ENCODE measurements around the gene LHFPL2. TPM values are rescaled to one million over a fixed set of nuclear protein-coding genes. Genes with fewer than 3 reads are reported as not detected.
"Not testable (repeated sequence)": the region's sequence is repeated elsewhere in the genome, so short reads cannot be mapped to it uniquely, and the experiment has no call there.

Gene LHFPL2
- total RNA-seq, 2 experiments from 2014 or later: not detected

DNA sequence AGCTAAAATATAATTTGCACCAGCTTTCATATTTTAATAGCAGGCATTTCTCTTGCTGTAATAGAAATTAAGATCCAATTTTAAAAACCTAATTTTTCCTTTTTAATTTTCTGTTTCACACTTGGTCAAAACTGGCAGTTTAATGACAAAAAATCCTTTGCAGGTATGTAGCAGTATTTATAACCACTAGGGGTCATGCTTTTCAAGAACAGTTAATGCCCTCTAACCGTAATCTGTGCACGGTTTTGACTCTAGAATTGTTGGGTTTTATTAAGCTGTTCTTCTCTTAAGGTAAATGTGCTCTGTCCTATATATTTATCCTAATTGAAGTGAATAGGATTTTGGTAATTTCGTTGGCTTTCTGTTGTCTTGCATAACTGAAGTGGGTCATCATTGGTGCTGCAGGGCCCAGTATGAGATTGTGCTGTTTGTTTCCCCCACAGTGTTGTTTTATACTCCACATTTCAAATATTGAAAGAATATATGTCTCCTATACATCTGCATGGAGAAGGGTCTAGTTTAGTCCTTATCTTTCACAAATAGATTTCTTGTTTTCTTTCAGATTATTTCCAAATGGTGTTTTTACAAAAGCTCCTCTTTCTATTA, 180.7 kb downstream of the LHFPL2 start:
- Mint-ChIP-seq H3K27me3 (no peaks in the 10 kb centered on the region), H3K4me3 (no peak overlapping the region), H3K36me3 (peaks cover 7% of the 10 kb centered on the region), H3K27ac (no peak overlapping the region), H3K4me1 (no peaks in the 10 kb centered on the region), H3K9me3 (ENCODE audit: low read depth) (no peaks in the 10 kb centered on the region)
- no peak for DNase-seq
- CTCF ChIA-PET: interaction anchor here (0.7 to 1.6 kb wide), 5 partner anchors 9 to 70 kb away, joined by 3 read pairs; no protein-coding TSS in a partner anchor
- no peak for ATAC-seq

DNA sequence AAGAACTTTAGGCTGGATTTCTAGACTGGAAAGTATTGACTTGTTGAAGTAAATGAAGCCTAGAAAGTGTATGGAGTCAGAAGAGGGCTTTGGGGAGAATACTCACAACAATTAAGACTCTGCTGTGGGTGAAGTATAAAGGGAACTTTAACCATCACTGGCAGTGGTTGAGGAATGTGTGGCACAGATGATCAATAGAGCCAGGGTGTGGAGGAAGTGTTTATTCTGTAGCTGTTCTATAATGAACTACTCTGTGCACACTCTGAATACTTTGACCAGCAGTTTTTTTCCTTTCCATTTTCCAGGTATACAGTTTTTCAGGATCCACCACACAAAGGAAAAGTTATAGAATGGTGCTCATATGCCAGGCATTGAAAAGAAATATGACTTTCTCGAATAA, 181.4 kb downstream of the LHFPL2 start:
- ATAC-seq: no peak
- Mint-ChIP-seq H3K36me3 (peaks cover 7% of the 10 kb centered on the region), H3K27me3 (no peaks in the 10 kb centered on the region), H3K4me1 (no peaks in the 10 kb centered on the region), H3K9me3 (ENCODE audit: low read depth) (no peaks in the 10 kb centered on the region), H3K4me3 (no peak overlapping the region), H3K27ac (no peak overlapping the region)
- CTCF ChIA-PET: interaction anchor here (0.7 to 1.6 kb wide), 6 partner anchors 9 to 314 kb away, joined by 3 read pairs; no protein-coding TSS in a partner anchor
- no peak for DNase-seq

DNA sequence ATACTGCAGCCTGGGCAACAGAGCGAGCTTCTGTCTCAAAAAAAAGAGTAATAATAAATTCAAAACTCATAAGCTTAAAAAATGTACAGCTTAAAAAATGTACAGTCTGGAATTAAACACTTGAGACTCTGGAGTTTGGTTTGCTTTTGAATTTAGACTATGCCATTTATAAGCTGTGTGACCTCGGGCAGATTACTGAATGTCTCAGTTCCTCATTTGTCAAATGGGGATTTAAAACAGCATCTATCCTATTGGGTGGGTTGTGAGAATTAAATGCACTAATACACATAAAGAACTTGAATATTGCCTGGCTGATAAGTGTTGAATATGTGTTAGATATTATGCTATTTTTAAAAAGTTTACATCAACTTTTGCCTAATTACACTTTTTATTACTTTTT, 189.7 kb downstream of the LHFPL2 start:
- Mint-ChIP-seq H3K4me1 (peaks cover 3% of the 10 kb centered on the region), H3K36me3 (peaks cover 27% of the 10 kb centered on the region)

DNA sequence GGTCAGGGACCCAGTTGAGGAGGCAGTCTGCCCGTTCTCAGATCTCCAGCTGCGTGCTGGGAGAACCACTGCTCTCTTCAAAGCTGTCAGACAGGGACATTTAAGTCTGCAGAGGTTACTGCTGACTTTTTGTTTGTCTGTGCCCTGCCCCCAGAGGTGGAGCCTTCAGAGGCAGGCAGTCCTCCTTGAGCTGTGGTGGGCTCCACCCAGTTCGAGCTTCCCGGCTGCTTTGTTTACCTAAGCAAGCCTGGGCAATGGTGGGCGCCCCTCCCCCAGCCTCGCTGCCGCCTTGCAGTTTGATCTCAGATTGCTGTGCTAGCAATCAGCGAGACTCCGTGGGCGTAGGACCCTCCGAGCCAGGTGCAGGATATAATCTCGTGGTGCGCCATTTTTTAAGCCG, 191.1 kb downstream of the LHFPL2 start:
- peaks cover 25% of the 10 kb centered on the region for H3K36me3 Mint-ChIP-seq
- ATAC-seq; CTCF ChIA-PET; H3K4me3 Mint-ChIP-seq; H3K27me3 Mint-ChIP-seq; H3K27ac Mint-ChIP-seq; H3K9me3 Mint-ChIP-seq (ENCODE audit: low read depth); DNase-seq; H3K4me1 Mint-ChIP-seq: not testable (repeated sequence)

More for the DNA sequence above, 189.7 kb downstream of the LHFPL2 start:
- Mint-ChIP-seq H3K27me3 (no peaks in the 10 kb centered on the region), H3K4me3 (no peak overlapping the region), H3K27ac (no peak overlapping the region), H3K9me3 (ENCODE audit: low read depth) (peaks cover 2% of the 10 kb centered on the region)
- DNase-seq (no peak), ATAC-seq (no peak)
- CTCF ChIA-PET: no interaction called here

DNA sequence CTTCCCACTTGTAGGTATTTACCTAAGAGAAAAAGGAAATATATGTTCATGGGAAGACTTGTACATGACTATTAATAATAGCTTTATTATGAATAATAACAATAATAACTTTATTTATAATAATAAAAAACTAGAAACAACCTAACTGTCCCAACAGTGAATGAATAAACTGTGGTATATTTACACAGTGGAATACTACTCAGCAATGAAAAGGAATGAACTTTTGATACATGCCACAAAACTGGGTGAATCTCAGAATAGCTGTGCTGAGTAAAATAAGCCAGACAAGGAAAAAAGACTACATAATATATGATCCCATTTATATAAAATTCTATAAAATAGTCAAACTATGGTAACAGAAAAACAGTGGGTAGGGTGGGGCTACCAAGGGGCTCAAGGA, 199.5 kb downstream of the LHFPL2 start:
- DNase-seq (no peak), ATAC-seq (no peak)
- H3K4me1 Mint-ChIP-seq: no peaks in the 10 kb centered on the region
- H3K27ac Mint-ChIP-seq: no peak overlapping the region
- H3K4me3 Mint-ChIP-seq: no peak overlapping the region
- no peaks in the 10 kb centered on the region for H3K9me3 Mint-ChIP-seq (ENCODE audit: low read depth)
- H3K27me3 Mint-ChIP-seq: no peaks in the 10 kb centered on the region
- H3K36me3 Mint-ChIP-seq: peaks cover 20% of the 10 kb centered on the region
- CTCF ChIA-PET: no interaction called here

DNA sequence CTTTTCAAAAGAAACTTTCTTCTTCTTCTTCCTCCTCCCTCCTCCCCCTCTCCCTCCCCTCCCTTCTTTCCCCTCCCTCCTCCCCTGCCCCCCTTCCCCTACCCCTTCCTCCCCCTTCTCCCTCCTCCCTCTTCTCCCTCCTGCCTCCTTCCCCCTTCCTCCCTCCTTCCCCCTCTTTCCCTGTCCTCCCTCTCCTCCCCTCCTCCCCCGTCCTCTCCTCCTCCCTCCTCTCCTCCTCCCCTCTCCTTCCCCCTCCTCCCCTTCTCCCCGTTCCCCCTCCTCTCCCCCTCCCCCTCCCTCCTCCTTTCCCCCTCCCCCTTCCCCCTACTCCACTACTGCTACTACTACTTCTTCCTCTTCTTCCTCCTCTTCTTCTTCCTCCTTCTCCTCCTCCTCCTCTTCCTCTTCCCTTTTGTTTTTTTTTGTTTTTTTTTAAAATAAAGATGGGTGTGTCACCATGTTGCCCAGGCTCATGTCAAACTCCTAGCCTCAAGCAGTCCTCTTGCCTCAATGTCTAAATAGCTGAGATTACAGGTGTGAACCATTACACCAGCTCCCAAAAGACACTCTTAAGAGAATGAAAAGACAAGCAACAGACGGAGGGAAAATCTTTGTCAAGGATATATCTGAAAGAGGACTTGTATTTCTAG, 200.7 kb downstream of the LHFPL2 start:
- Mint-ChIP-seq H3K27me3 (no peaks in the 10 kb centered on the region), H3K9me3 (ENCODE audit: low read depth) (no peaks in the 10 kb centered on the region), H3K27ac (no peak overlapping the region), H3K4me1 (no peaks in the 10 kb centered on the region), H3K4me3 (no peak overlapping the region), H3K36me3 (peaks cover 25% of the 10 kb centered on the region)
- ATAC-seq: no peak
- DNase-seq: no peak
- CTCF ChIA-PET: no interaction called here

All from activated CD8-positive, alpha-beta memory T cell treated with anti-CD3 and anti-CD28 coated beads, Interleukin-2, amount 10 ng/mL, durations not matched to agents 7 days and 5 days (primary cell).